Right lobe of liver (tissue), 4 donors: ENCODE measurements around the gene EHF.

Experiments
- POLR2A ChIP-seq: fragments of 450-650 bp; IDR thresholded peaks from one replicate; pipeline ENCODE4 v1.6.1; 2017; ENCODE audit warnings: antibody characterized with exemption, mild to moderate bottlenecking
- TF ChIP-seq, protein P1 (sequence below), 4 donors: fragments of 200-600 bp in 3 of 4; fragments of 450-650 bp in 1 of 4; IDR thresholded peaks; one replicate each; pipeline versions ENCODE4 v1.5.1 to v1.8.0; 2016 to 2022; ENCODE audit warnings: antibody characterized with exemption in 4 of 4, mild to moderate bottlenecking in 2 of 4
- donor health status: DM: no; HTN: no; CAD: no.
- donor health status: DM: no; HTN: no; CAD: no.
- donor health status: DM: no; HTN: yes; CAD: no.

- TF ChIP-seq, protein P1, sequence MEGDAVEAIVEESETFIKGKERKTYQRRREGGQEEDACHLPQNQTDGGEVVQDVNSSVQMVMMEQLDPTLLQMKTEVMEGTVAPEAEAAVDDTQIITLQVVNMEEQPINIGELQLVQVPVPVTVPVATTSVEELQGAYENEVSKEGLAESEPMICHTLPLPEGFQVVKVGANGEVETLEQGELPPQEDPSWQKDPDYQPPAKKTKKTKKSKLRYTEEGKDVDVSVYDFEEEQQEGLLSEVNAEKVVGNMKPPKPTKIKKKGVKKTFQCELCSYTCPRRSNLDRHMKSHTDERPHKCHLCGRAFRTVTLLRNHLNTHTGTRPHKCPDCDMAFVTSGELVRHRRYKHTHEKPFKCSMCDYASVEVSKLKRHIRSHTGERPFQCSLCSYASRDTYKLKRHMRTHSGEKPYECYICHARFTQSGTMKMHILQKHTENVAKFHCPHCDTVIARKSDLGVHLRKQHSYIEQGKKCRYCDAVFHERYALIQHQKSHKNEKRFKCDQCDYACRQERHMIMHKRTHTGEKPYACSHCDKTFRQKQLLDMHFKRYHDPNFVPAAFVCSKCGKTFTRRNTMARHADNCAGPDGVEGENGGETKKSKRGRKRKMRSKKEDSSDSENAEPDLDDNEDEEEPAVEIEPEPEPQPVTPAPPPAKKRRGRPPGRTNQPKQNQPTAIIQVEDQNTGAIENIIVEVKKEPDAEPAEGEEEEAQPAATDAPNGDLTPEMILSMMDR (IDR thresholded peaks at IDR 0.05), result no peak
- no peak for TF ChIP-seq POLR2A
These were observed 6.4 kb upstream of the EHF start for GRCh38 chr11:34614344-34615104.
